Measurements from ENCODE around the gene PTBP3.
"Not testable (repeated sequence)": the region's sequence is repeated elsewhere in the genome, so short reads cannot be mapped to it uniquely, and the experiment has no call there.

The PTBP3 gene

GRCh38 chr9:112322701-112323377 is 10.6 kb downstream of the PTBP3 start:
- DNase-seq (ENCODE audit: low spot score) = no peak

GRCh38 chr9:112316258-112316943 is 17.0 kb downstream of the PTBP3 start:
- DNase-seq (ENCODE audit: low spot score) = no peak

DNA sequence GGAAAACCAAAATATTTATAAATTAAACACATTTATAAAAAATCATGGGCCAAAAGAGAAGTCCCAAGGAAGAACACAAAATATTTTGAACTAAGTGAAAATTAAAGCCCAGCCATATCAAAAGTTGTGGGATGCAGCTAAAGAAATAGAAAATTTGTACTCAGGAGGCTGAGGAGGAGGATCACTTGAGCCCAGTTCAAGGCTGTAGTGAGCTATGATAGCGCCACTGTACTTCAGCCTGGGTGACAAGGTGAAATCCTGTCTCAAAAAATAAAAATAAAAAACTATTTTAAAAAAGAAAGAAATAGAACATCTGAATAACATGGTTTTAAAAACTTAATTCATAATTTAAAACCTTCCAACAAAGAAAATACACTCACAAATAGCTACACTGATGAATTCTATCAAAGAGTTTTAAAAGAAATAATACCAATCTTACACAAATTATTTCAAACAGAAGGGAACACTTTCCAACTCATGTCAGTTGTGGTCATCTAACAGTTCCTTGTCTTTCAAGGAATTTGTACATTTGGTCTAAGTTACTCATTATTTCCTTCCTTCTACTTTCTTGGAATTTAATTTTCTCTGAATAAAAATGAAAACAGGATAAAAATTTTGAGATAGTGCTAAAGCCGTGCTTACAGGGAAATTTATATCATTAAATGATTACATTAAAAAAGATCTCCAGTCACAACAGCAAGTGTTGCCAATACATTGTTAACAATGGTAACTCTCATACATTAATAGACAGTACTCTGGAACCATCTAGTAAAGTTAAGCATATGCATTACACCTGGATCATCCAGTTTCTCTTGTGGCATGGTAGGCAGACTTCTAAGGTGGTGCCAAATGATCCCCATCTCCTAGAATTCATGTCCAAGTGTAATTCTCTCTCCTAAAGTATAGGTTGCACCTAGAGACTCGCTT is 17.8 kb downstream of the PTBP3 start:
- DNase-seq (ENCODE audit: low spot score) = no peak

DNA sequence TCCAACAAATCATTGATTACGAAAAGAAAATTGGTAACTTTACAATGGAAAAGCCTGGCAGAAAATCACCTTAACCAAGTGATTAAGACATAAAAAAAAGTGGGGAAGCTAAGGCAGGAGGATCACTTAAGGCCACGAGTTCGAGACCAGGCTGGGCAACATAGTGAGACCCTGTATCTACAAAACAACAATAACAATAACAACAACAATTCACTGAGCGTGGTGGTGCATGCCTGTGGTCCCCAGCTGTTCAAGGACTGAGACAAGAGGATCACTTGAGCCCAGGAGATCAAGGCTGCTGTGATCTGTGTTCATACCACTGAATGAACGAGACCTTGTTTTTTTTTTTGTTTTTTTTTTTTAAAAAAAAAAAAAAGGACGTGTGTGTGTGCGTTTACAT is 21.3 kb downstream of the PTBP3 start:
- DNase-seq (ENCODE audit: low spot score) = no peak

DNA sequence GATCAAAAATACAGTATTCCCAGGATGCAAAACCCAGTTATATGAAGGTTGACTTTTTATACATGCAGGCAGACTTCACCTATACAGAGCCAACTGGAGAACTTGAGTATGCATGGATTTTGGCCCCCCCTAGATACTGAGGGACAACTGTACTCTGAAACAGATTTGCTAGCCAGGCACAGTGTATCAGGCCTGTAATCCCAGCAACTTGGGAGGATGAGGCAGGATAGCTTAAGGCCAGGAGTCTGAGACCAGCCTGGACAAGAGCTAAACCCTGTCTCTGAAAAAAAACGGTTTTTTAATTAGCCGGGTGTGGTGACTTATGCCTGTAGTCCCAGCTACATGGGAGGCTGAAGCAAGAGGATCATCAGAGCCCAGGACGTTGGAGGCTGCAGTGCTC is 21.9 kb downstream of the PTBP3 start:
- no peak for DNase-seq (ENCODE audit: low spot score)

DNA sequence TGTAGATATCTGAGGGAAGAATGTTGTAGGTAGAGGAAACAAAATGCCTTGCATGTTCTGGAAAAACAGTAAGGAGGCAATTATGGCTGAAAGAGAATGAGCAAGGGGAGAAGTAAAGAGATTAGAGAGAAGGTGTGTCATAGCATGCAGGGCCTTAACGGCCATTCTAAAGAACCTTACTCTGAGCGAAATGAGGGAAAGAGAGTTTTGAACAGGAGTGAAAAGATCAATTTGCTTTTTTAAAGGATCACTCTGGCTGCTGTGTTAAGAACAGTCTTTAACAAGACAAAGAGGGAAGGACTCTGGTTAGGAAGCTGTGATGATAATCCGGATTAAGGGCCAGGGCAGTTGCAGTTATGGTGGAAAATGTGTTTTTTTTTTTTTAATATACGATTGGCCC is 22.6 kb downstream of the PTBP3 start:
- DNase-seq (ENCODE audit: low spot score) = no peak

DNA sequence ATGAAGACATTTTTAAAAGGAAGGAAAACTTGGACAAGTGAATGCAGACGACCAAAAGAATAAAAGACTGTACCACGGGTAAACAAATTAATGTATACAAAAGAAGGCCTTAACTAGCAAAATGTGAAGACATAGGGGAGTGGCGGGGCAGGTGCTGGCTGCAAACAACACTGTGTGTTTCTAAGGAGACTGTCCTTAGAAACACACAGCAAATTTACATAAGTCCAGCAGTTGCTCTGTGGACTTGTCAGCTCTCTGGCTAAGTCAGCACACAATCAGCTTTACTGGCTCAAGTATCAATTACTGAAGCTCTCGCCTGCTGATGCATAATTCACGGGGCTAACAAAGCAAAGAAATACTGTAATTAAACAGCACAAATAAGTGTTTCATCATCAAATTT is 24.8 kb downstream of the PTBP3 start:
- DNase-seq (ENCODE audit: low spot score) = no peak

DNA sequence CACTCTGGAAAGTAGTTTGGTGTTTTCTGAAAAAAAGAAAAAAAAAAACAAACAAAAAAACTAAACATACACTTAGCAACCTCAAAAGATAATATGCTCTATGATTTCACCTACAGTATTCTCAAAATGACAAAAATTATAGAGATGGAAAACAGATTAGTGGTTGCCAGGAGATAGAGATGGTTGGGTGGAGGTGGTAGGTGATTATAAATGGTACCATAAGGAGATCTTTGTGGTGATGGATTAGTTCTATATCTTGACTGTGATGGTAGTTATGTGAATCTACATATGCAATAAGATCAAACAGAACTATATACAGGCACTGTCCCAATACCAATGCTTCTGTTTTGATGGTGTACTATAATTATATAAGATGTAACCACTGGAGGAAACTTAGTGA is 32.0 kb downstream of the PTBP3 start:
- no peak for DNase-seq (ENCODE audit: low spot score)

DNA sequence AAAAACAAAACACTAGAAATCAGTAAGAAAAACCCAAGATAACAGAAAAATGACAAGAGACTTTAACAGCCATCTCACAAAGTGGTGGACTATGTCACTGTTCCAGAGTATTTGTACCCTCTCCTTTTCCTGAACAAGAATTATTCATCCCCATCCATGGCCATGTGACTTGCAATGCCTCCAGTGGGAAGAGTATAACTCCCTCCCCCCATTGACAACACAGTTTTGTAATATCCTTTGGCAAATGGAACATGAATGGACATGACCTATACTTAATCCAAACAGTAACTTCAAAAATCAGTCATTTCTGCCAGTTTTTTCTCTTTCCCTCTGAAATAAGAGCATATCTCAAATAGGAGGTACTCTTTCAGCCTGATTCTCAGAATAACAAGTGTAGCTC is 33.9 kb downstream of the PTBP3 start:
- DNase-seq (ENCODE audit: low spot score) = no peak

DNA sequence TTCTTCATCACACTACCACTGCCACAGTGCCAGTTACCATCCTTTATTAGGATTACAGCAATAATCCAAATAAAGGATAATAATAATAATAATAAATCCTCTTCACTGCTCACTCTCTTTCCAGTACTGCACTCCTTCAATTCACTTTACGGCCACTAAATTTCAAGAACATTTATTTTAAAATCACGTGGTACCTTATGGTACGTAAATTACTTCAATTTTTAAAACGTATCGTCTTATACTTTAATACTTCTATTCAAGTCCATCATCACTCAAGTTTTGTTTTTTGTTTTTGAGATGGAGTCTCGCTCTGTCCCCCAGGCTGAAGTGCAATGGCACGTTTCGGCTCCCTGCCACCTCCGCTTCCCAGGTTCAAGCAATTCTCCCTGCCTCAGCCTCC is 36.5 kb downstream of the PTBP3 start:
- DNase-seq (ENCODE audit: low spot score) = no peak

DNA sequence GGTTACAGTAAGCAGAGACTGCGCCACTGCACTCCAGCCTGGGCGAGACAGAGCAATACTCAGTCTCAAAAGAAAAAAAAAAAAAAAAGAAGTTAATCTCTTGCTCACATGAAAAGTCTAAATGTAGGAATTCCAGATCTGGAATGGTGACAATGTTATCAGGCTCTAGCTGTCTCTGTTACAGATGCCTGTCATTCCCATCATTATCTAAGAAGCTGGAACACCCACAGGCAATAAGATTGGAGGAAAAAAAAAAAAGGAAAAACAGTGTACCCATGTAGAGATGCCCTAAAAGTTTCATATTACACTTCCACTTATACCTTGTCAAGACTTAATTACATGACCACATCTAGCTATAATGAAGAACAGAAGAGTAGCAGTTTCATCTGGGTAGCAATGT is 38.2 kb downstream of the PTBP3 start:
- no peak for DNase-seq (ENCODE audit: low spot score)

GRCh38 chr9:112288029-112288428 is 45.4 kb downstream of the PTBP3 start:
- no peak for DNase-seq (ENCODE audit: low spot score)

DNA sequence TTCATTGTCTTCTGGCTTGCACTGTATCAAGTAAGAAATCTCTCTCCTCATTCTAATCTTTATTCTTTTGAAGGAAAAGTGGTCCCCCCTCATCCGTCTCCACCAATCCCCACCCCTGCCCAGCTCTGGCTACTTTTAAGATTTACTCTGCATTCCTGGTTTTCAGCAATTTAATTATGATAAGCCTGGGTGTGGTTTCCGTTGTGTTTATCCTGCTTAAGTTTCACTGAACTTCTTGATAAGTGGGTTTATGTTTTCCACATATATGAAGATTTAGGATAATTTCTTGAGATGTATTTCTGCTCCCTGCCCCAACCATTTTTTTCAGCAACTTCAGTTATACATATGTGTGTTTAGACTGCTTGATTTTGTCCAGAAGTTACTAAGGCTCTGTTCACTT is 46.5 kb downstream of the PTBP3 start:
- no peak for DNase-seq (ENCODE audit: low spot score)

GRCh38 chr9:112285056-112285455 is 48.4 kb downstream of the PTBP3 start:
- no peak for DNase-seq (ENCODE audit: low spot score)

DNA sequence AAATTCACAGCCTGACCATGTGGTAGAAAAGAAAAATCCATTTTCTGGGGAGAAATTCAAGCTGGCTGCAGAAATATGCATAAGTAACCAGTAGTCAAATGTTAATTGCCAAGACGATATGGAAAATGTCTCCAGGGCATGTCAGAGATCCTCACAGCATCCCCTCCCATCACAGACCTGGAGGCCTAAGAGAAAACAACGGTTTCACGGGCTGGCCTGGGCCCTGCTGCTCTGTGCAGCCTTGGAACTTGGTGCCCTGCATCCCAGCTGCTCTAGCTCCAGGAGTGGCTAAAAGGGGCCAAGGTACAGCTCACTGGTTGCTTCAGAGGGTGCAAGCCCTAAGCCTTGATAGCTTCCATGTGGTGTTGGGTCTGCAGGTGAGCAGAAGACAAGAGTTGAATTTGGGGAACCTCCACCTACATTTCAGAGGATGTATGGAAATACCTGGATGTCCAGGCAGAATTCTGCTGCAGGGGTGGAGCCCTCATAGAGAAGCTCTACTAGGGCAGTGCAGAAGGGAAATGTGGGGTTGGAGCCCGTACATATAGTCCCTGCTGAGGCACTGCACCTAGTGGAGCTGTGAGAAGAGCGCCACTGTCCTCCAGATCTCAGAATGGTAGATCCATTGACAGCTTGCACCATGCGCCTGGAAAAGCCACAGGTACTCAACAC is 49.7 kb downstream of the PTBP3 start:
- DNase-seq (ENCODE audit: low spot score) = no peak

GRCh38 chr9:112282841-112283240 is 50.6 kb downstream of the PTBP3 start:
- DNase-seq (ENCODE audit: low spot score) = not testable (repeated sequence)

- no peak for DNase-seq (ENCODE audit: low spot score)
These were observed 52.5 kb downstream of the PTBP3 start for GRCh38 chr9:112280904-112281303.

DNA sequence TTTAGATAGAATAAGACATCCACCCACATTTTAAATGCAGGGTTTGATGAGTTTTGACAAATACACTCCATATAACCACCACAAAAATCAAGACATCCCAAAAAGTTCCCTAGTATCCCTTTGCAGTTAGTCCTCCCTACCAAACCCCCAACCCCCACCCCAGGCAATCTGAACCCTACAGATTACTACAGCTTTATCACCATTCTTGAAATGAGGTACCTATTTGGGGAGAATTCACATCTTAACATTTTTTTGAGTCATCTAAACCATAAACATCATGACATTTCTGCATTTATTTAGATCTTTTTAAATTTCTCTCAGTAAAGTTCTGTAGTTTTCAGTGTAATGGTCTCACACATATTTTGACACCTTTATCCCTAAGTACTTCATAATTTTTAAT is 53.9 kb downstream of the PTBP3 start:
- peak; percentile 6 for DNase-seq (ENCODE audit: low spot score)

- DNase-seq (ENCODE audit: low spot score) = no peak
These were observed 55.3 kb downstream of the PTBP3 start for GRCh38 chr9:112278152-112278551.

DNA sequence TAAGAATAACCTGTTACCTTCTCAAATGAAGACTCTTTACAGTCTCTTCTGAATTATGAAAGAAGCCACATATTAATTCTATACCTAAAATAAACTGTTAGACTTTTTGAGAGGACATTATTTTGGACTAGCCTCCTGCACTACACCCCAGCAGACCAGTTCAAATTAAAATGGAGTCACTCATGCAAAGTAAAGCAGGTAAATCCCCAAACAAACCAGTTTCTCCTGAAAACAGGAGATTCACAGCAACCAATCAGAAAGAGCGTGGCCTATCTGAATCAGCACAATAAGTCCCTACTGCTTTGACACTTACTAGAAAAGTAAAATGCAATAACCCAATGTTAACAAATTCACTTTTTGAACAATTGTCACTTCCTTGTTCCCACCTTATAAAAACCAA is 58.8 kb downstream of the PTBP3 start:
- DNase-seq (ENCODE audit: low spot score) = no peak

GRCh38 chr9:112273876-112274275 is 59.5 kb downstream of the PTBP3 start:
- DNase-seq (ENCODE audit: low spot score) = no peak

GRCh38 chr9:112271466-112272098 is 61.8 kb downstream of the PTBP3 start:
- DNase-seq (ENCODE audit: low spot score) = no peak

Data from activated CD4-positive, alpha-beta T cell treated with anti-CD3 and anti-CD28 coated beads, Interleukin-2, Interleukin-4, amounts not matched to agents 100 ng/mL and 50 ng/mL, durations not matched to agents 16 hours and 8 hours (primary cell).